Activated CD4-positive, alpha-beta T cell treated with anti-CD3 and anti-CD28 coated beads, Interleukin-2, Interleukin-4, amounts not matched to agents 100 ng/mL and 50 ng/mL, durations not matched to agents 16 hours and 8 hours (primary cell): ENCODE measurements around the gene MNAT1.

Experiments used
- DNase-seq: peaks from one replicate; pipeline ENCODE4 v3.0.0-alpha.2; 2020; ENCODE audit warnings: low spot score

The MNAT1 gene

DNA sequence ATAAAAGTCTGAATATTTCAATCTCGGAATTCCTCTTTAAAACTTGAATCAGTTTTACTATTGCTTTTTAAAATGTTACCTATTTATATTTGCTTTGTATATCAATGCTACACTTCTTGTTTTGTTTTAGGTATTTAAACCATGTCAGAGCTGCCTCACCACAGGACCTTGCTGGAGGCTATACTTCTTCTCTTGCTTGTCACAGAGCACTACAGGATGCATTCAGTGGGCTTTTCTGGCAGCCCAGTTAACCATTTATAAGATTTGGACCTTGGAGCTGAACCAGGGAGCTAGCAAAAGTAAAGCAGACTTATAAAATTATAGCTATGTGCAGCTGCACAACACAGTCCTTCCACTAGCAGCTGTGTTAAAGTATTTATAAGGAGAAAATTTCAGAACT is 233.5 kb downstream of the MNAT1 start:
- no peak for DNase-seq

GRCh38 chr14:60968671-60969070 is 234.1 kb downstream of the MNAT1 start:
- no peak for DNase-seq

GRCh38 chr14:60970146-60970545 is 235.6 kb downstream of the MNAT1 start:
- no peak for DNase-seq

GRCh38 chr14:60971271-60971670 is 236.7 kb downstream of the MNAT1 start:
- no peak for DNase-seq

GRCh38 chr14:60972295-60972694 is 237.7 kb downstream of the MNAT1 start:
- no peak for DNase-seq

DNA sequence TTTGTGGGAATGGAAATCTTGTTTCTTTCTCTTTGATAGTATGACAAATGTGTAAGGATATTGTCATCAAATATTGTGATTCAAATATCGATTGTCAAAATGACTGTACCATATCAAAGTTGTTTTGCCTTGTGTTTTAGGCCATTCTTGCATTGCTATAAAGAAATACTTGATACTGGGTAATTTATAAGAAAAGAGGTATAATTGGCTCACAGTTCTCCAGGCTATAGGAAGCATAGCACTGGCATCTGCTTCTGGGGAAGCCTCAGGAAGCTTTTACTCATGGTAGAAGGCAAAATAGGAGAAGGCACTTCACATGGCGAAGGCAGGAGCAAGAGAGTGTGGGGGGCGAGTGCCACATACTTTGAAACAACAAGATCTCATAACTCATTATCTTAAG is 238.5 kb downstream of the MNAT1 start:
- no peak for DNase-seq

DNA sequence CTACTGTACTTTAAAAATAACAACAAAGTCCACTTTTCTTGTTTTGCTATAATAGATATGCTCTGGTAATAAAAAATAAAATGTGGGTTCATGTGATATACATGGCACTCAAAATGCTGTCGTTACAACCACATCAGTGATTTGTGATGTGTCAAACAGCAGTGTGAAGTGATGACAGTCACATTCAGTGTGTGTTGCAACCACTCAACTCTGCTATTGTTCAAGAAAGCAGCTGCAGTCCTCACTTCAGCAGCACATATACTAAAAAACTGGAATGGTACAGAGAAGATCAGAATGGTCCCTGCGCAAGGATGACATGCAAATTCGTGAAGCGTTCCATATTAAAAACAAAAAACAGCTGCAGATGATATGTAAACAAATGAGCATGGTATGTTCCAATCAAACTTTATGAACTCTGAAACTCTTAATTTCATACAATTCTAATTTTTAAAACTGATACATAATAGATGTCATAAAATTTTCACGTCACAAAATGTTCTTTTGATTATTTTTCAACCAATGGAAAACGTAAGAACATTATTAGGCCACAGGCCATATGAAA is 239.6 kb downstream of the MNAT1 start:
- no peak for DNase-seq

DNA sequence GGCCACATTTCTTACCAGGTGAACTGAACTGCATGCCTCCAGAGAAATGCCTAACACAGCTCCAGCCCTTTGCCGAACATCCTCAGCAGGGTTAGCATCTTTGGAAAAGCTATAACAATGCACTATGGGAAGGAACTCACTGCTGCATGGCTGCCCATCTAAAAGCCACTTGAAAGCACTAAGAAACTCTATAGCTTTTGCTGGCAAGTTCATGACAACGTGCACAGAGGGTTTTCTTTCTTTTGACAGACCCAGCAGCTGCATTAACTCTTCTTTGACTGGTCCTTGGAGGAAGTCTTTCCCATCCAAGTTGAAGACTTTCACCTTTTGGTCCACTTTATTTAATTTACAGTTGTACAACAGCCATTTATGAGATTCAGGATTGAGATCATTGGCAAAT is 241.0 kb downstream of the MNAT1 start:
- no peak for DNase-seq

GRCh38 chr14:60977847-60978246 is 243.3 kb downstream of the MNAT1 start:
- DNase-seq: no peak

- peak; percentile 92 for DNase-seq
These were observed 246.5 kb downstream of the MNAT1 start, which contains the start of the genes SLC38A6 and TRMT5 for GRCh38 chr14:60980811-60981632. Gene SLC38A6, plus strand, starts transcription at chr14:60981245. Its CDS starts 33 bp downstream, at chr14:60981278. Gene TRMT5, minus strand, starts transcription at chr14:60981079. Its CDS starts 106 bp downstream, at chr14:60980973.

DNA sequence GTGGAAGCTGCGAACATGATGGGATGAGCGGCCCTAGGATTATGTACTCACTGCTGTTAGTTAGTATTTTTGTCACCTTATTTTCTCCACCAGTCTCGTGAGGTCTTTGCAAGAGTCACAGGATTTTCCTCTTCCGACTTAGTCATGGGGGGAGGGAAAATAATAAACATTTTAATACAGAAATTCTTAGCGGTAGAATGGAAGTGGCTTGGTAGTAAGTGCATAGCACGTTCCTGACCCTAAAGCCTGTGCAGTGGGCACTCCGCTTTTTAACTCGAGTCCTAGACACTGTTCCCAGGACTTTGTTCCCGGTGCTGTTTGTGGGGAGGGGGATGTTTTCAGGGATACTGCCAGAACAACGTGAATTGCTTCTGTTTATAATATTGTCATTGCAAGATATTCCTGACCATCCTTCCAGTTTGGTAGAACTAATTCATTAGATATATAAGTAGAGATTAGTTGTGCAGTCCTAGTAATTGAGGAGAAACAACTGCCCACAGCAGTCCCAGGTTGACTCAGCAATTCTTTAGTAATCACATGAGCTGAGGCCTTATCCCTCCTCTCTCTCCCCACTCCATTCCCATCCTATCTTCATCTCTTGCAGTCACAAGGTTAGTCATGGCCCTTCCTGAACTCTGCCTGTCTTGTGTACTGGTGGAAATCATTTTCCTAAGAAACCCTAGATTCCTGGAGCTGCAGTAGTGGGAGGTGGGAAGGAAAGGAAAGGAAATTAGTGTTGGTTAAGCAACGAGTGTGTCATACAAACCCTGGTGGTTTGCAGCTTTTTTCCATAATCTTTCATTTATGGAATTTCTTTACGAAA is 247.3 kb downstream of the MNAT1 start:
- DNase-seq: peak; percentile 34

DNA sequence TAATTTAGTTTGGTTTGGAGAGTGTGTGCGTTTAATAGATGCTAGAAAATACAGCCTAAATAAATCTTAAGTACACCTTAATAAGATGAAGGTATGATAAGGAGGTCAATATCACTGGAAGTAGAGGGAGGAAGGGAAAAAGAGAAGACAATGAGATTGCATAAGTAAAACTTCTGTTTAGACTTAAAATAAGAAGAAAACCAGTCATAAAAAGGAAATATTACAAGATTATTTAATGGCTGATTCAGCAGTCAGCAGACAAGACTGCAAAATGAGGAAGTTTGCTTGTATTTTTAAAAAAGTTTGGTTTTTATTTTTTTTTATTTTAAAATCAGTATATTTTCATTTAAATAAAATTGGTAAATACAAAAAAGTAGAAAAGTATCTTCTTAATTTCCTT is 249.6 kb downstream of the MNAT1 start:
- no peak for DNase-seq

GRCh38 chr14:60986500-60986899 is 251.9 kb downstream of the MNAT1 start:
- no peak for DNase-seq

- no peak for DNase-seq
These were observed 255.0 kb downstream of the MNAT1 start for GRCh38 chr14:60989599-60989998.

DNA sequence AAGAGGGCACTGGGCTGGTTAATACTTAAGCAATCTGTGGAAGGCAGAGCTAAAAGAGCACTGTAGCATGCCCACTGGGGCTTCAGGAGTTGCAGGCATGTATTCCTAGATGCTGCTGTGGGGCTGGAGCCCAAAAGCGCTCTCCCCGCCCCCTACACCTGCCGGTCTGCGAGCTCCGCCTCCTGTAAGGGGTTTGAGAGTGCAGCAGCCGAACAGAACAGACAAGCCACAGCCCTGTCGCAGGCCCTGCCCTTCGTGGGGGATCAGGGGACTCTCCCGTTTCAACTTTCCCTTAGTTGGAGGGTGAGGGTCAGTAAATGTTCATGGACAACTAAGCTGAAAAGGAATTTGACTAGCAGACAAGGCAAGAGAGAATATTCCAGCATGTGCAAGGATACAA is 264.1 kb downstream of the MNAT1 start:
- no peak for DNase-seq

DNA sequence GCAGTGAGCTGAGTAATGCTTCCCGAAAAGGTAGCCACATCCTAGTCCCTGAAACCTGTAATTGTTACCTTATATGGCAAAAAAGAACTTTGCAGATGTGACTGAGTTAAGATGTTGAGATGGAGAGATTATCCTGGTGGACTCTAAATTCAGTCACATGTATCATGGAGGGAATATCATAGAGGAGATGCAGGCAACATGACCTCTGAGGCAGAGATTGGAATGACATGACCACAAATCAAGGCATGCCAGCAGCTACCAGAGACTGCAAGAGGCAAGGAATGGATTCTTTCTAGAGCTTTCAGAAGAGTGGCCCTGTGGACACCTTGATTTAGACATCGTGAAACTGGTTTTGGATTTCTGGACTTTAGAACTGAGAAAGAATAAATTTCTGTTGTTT is 265.0 kb downstream of the MNAT1 start:
- no peak for DNase-seq

- no peak for DNase-seq
These were observed 269.0 kb downstream of the MNAT1 start for GRCh38 chr14:61003571-61003970.

DNA sequence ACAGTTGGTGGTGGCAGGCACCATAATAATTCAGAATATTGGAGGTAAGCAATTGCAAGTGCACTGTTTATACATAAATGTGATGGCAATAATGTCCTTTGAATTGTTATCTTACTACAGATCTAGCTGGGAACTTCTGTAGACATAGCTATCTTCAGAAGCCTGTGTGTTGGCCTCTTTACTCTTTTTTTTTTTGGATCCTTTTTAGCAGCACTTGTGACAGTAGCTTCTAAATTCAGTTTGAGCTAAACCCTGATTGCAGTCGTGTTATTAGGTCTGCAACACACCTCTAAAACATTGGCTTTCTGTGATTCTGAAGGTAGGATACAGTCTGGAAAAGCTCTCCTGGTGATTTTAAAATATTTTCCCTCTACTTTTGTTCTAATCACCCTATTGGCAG is 285.0 kb downstream of the MNAT1 start:
- no peak for DNase-seq
